Measurements from ENCODE around the gene KRT20. TPM values are rescaled to one million over a fixed set of nuclear protein-coding genes. Genes with fewer than 3 reads are reported as not detected.

Gene KRT20
- total RNA-seq, 1 experiment from 2014 or later: 0.66 TPM

GRCh38 chr17:40832840-40833239 lies 52.2 kb downstream of the KRT20 start:
- intact Hi-C loops (cut with micrococcal nuclease; ENCODE audit: unreplicated experiment): no loop called here
- DNase-seq: no peak
- TF ChIP-seq, protein P1, sequence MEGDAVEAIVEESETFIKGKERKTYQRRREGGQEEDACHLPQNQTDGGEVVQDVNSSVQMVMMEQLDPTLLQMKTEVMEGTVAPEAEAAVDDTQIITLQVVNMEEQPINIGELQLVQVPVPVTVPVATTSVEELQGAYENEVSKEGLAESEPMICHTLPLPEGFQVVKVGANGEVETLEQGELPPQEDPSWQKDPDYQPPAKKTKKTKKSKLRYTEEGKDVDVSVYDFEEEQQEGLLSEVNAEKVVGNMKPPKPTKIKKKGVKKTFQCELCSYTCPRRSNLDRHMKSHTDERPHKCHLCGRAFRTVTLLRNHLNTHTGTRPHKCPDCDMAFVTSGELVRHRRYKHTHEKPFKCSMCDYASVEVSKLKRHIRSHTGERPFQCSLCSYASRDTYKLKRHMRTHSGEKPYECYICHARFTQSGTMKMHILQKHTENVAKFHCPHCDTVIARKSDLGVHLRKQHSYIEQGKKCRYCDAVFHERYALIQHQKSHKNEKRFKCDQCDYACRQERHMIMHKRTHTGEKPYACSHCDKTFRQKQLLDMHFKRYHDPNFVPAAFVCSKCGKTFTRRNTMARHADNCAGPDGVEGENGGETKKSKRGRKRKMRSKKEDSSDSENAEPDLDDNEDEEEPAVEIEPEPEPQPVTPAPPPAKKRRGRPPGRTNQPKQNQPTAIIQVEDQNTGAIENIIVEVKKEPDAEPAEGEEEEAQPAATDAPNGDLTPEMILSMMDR (IDR thresholded peaks at IDR 0.05; ENCODE audit: unreplicated experiment): no peak
- Mint-ChIP-seq H3K4me3 (ENCODE audit: low read depth, unreplicated experiment) (no peak overlapping the region), H3K27ac (ENCODE audit: unreplicated experiment) (no peak overlapping the region), H3K27me3 (ENCODE audit: unreplicated experiment) (no peaks in the 10 kb centered on the region), H3K4me1 (ENCODE audit: low read depth, unreplicated experiment) (no peaks in the 10 kb centered on the region), H3K9me3 (ENCODE audit: low read depth, unreplicated experiment) (peaks cover 3% of the 10 kb centered on the region), H3K36me3 (ENCODE audit: insufficient read depth, unreplicated experiment) (peaks cover 5% of the 10 kb centered on the region)
- BruUV-seq (replicated peaks): no TSS peak
- CTCF ChIA-PET: interaction anchor here (0.7 to 2.1 kb wide), 13 partner anchors 8 to 1195 kb away, joined by 3 to 8 read pairs (median 3); no protein-coding TSS in a partner anchor

DNA sequence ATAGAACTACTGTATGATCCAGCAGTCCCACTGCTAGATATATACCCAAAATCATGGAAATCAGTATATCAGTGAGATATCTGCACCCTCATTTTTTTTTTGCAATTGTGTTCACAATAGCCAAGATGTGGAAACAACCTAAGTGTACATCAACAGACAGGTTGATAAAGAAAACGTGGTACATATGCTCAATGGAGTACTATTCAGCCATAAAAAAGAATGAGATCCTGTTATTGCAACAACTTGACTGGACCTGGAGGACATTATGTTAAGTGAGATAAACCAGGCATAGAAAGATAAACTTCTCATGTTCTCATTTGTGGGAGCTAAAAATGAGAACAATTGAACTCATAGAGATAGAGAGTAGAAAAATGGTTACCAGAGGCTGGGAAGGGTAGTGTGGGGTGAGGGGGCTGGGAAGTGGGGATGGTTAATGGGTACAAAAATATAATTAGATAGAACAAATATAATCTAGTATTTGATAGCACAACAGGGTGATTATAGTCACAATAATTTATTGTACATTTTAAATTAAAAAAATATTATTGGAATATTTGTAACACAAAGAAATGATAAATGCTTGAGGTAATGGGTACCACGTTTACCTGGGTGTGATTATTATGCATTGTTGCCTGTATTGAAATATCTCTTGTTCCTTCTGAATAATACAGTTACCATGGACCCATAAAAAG lies 54.8 kb downstream of the KRT20 start:
- Mint-ChIP-seq H3K4me1 (ENCODE audit: low read depth, unreplicated experiment) (peaks cover 8% of the 10 kb centered on the region), H3K36me3 (ENCODE audit: insufficient read depth, unreplicated experiment) (no peaks in the 10 kb centered on the region), H3K27ac (ENCODE audit: unreplicated experiment) (no peak overlapping the region), H3K4me3 (ENCODE audit: low read depth, unreplicated experiment) (no peak overlapping the region), H3K27me3 (ENCODE audit: unreplicated experiment) (no peaks in the 10 kb centered on the region), H3K9me3 (ENCODE audit: low read depth, unreplicated experiment) (peaks cover 3% of the 10 kb centered on the region)
- no TSS peak for BruUV-seq (replicated peaks)
- intact Hi-C loops (cut with micrococcal nuclease; ENCODE audit: unreplicated experiment): no loop called here
- TF ChIP-seq, protein P1 (IDR thresholded peaks at IDR 0.05; ENCODE audit: unreplicated experiment): no peak
- CTCF ChIA-PET: interaction anchor here (0.6 to 1.2 kb wide), 4 partner anchors 10 to 1217 kb away, joined by 3 to 5 read pairs (median 3); no protein-coding TSS in a partner anchor
- no peak for DNase-seq

DNA sequence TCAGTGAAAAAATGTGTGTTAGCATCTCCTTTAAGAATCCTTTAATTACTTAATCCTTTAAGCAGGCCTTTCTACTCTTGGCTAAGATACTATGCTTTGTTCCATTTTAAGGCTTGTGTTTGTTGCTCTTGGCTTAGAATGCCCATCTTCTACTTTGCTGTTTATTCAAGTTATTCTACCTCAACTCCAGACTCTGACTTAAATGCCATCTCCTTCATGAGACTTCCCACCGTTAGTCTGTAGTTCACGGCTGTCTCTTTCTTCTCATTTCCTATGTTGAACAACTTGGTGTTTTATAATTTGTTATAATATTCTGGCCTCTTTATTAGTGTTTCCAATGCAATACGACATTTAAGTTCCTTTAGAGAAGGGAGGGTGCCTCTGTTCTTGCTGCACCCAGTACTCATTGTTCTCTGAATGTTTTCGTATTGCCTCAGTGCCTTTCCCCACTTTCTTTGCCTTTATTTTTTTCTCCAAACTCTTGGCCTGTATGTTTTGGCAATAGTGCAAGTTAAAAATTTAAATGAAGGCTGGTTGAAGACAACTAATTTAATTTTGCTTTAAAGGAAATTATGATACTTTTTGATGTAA lies 56.5 kb downstream of the KRT20 start:
- TF ChIP-seq, protein P1 (IDR thresholded peaks at IDR 0.05; ENCODE audit: unreplicated experiment): no peak
- H3K4me1 Mint-ChIP-seq (ENCODE audit: low read depth, unreplicated experiment): peaks cover 8% of the 10 kb centered on the region
- H3K27ac Mint-ChIP-seq (ENCODE audit: unreplicated experiment): no peak overlapping the region
- CTCF ChIA-PET: interaction anchor here (0.9 to 1.8 kb wide), 4 partner anchors 11 to 22 kb away, joined by 3 to 4 read pairs (median 3); no protein-coding TSS in a partner anchor
- H3K9me3 Mint-ChIP-seq (ENCODE audit: low read depth, unreplicated experiment): peaks cover 3% of the 10 kb centered on the region
- no peak for DNase-seq
- H3K4me3 Mint-ChIP-seq (ENCODE audit: low read depth, unreplicated experiment): no peak overlapping the region
- H3K36me3 Mint-ChIP-seq (ENCODE audit: insufficient read depth, unreplicated experiment): no peaks in the 10 kb centered on the region
- BruUV-seq (replicated peaks): no TSS peak
- intact Hi-C loops (cut with micrococcal nuclease; ENCODE audit: unreplicated experiment): loop anchor here (1.0 kb wide), 1 partner anchor 9 kb away; no protein-coding TSS in a partner anchor
- no peaks in the 10 kb centered on the region for H3K27me3 Mint-ChIP-seq (ENCODE audit: unreplicated experiment)

DNA sequence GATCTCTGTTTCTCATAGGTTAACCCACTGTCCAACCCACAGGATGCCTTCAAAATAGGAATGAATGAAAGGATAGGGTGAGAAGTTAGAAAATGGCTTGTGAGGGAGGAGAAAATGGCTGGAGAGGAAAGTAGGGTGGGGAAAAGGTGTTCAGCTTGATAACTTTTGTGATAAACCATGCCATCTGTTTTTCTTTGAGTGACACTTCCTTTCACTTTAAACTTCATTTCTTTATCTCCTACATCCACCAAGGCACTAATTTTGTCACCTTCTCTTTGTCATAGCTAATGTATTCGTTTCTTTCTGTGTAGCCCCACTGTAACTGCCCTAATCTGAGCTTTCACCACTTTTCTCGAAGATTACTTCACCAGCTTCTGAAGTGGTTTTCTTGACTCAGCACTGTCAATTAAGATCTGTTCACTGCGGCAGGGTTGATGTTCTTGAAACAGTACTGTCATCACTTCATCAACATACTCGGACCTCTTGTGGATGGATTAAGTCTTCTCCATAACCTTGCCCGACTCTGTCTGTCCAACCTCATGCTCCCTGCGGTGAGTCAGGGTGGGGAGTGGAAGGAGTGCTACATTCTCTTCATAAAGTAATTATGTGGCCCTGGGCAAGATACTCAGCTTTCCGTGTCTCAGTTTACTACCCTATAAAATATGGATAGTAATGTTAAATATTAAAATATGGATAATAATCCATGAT lies 57.1 kb downstream of the KRT20 start:
- Mint-ChIP-seq H3K4me1 (ENCODE audit: low read depth, unreplicated experiment) (peaks cover 8% of the 10 kb centered on the region), H3K36me3 (ENCODE audit: insufficient read depth, unreplicated experiment) (no peaks in the 10 kb centered on the region), H3K4me3 (ENCODE audit: low read depth, unreplicated experiment) (no peak overlapping the region), H3K9me3 (ENCODE audit: low read depth, unreplicated experiment) (peaks cover 3% of the 10 kb centered on the region), H3K27me3 (ENCODE audit: unreplicated experiment) (no peaks in the 10 kb centered on the region), H3K27ac (ENCODE audit: unreplicated experiment) (no peak overlapping the region)
- intact Hi-C loops (cut with micrococcal nuclease; ENCODE audit: unreplicated experiment): loop anchor here (1.0 kb wide), 1 partner anchor 9 kb away; no protein-coding TSS in a partner anchor
- no TSS peak for BruUV-seq (replicated peaks)
- CTCF ChIA-PET: interaction anchor here (0.5 to 1.8 kb wide), 4 partner anchors 11 to 71 kb away, joined by 3 to 9 read pairs (median 4); no protein-coding TSS in a partner anchor
- TF ChIP-seq, protein P1 (IDR thresholded peaks at IDR 0.05; ENCODE audit: unreplicated experiment): no peak
- DNase-seq: no peak
